ENCODE measurements around the gene UGT1A1. TPM values are rescaled to one million over a fixed set of nuclear protein-coding genes. Genes with fewer than 3 reads are reported as not detected.
"Not testable (repeated sequence)": the region's sequence is repeated elsewhere in the genome, so short reads cannot be mapped to it uniquely, and the experiment has no call there.

The UGT1A1 gene
- not detected for polyA plus RNA-seq

GRCh38 chr2:233760043-233760442 is at the start of gene UGT1A1:
Gene UGT1A1 (plus strand): TSS chr2:233760270. CDS start chr2:233760288, 18 bp downstream.
- DNase-seq = no peak
- Mint-ChIP-seq H3K27ac (no peak within 1 kb of the TSS), H3K27me3 (ENCODE audit: low read depth in 3 of 3) (peaks cover 0 to 6% (median 4%) of the 10 kb centered on the region in 3 donors), H3K36me3 (no peaks in the 10 kb centered on the region), H3K4me3 (no peak within 1 kb of the TSS), H3K9me3 (no peaks in the 10 kb centered on the region), H3K4me1 (no peaks in the 10 kb centered on the region)

- Mint-ChIP-seq H3K4me1 (no peaks in the 10 kb centered on the region), H3K27me3 (ENCODE audit: low read depth in 3 of 3) (peaks cover 0 to 19% (median 2%) of the 10 kb centered on the region in 3 donors), H3K9me3 (peaks cover 0 to 2% (median 0%) of the 10 kb centered on the region in 6 donors), H3K4me3 (no peak overlapping the region), H3K36me3 (no peaks in the 10 kb centered on the region), H3K27ac (no peak overlapping the region)
- DNase-seq = peak; percentile 41 to 48 (median 46)
Measured at GRCh38 chr2:233711312-233712008, 48.6 kb upstream of the UGT1A1 start.

- no peaks in the 10 kb centered on the region for H3K4me1 Mint-ChIP-seq
- DNase-seq = no peak
- no peaks in the 10 kb centered on the region for H3K36me3 Mint-ChIP-seq
- H3K4me3 Mint-ChIP-seq = no peak within 1 kb of the TSS
- H3K27me3 Mint-ChIP-seq (ENCODE audit: low read depth in 3 of 3) = peaks cover 0 to 15% (median 2%) of the 10 kb centered on the region in 3 donors
- no peak within 1 kb of the TSS for H3K27ac Mint-ChIP-seq
- peaks cover 0 to 2% (median 0%) of the 10 kb centered on the region in 6 donors for H3K9me3 Mint-ChIP-seq
Measured at GRCh38 chr2:233712611-233713261, 47.3 kb upstream of the UGT1A1 start, which contains the start of gene UGT1A5. Gene UGT1A5 (plus strand): TSS chr2:233712907. CDS start chr2:233712992, 85 bp downstream.

GRCh38 chr2:233713262-233713615 is 46.8 kb upstream of the UGT1A1 start:
- Mint-ChIP-seq H3K9me3 (peaks cover 0 to 2% (median 0%) of the 10 kb centered on the region in 6 donors), H3K4me1 (no peaks in the 10 kb centered on the region), H3K4me3 (no peak overlapping the region), H3K27me3 (ENCODE audit: low read depth in 3 of 3) (peaks cover 0 to 15% (median 4%) of the 10 kb centered on the region in 3 donors), H3K27ac (no peak overlapping the region), H3K36me3 (no peaks in the 10 kb centered on the region)
- DNase-seq = no peak

- Mint-ChIP-seq H3K27me3 (ENCODE audit: low read depth in 3 of 3) (peaks cover 1 to 13% (median 7%) of the 10 kb centered on the region in 3 donors), H3K36me3 (no peaks in the 10 kb centered on the region), H3K9me3 (peaks cover 0 to 4% (median 0%) of the 10 kb centered on the region in 6 donors), H3K4me3 (no peak overlapping the region), H3K4me1 (no peaks in the 10 kb centered on the region), H3K27ac (no peak overlapping the region)
- no peak for DNase-seq
Measured at GRCh38 chr2:233714121-233714520, 45.9 kb upstream of the UGT1A1 start.

- Mint-ChIP-seq H3K27me3 (ENCODE audit: low read depth in 3 of 3) (peaks cover 1 to 8% (median 4%) of the 10 kb centered on the region in 3 donors), H3K4me3 (no peak within 1 kb of the TSS), H3K36me3 (no peaks in the 10 kb centered on the region), H3K9me3 (peaks cover 0 to 2% (median 0%) of the 10 kb centered on the region in 6 donors), H3K4me1 (no peaks in the 10 kb centered on the region), H3K27ac (no peak within 1 kb of the TSS)
- DNase-seq = no peak
Measured at GRCh38 chr2:233718552-233718951, 41.5 kb upstream of the UGT1A1 start, which contains the start of gene UGT1A4. Gene UGT1A4 (plus strand): TSS chr2:233718736. CDS start chr2:233718821, 85 bp downstream.

GRCh38 chr2:233728723-233729301 is 31.3 kb upstream of the UGT1A1 start, which contains the start of gene UGT1A3:
Gene UGT1A3 (plus strand): TSS chr2:233729042. CDS start chr2:233729127, 85 bp downstream.
- Mint-ChIP-seq H3K4me3 (no peak within 1 kb of the TSS), H3K4me1 (no peaks in the 10 kb centered on the region), H3K27ac (no peak within 1 kb of the TSS), H3K36me3 (no peaks in the 10 kb centered on the region), H3K9me3 (no peaks in the 10 kb centered on the region), H3K27me3 (ENCODE audit: low read depth in 3 of 3) (peaks cover 2 to 15% (median 8%) of the 10 kb centered on the region in 3 donors)
- DNase-seq = no peak

GRCh38 chr2:233736868-233737653 is 23.0 kb upstream of the UGT1A1 start:
- peaks cover 3 to 28% (median 11%) of the 10 kb centered on the region in 3 donors for H3K27me3 Mint-ChIP-seq (ENCODE audit: low read depth in 3 of 3)
- not testable (repeated sequence) for H3K27ac Mint-ChIP-seq, H3K36me3 Mint-ChIP-seq, DNase-seq, H3K9me3 Mint-ChIP-seq, H3K4me3 Mint-ChIP-seq, H3K4me1 Mint-ChIP-seq

- Mint-ChIP-seq H3K4me3 (no peak overlapping the region), H3K36me3 (no peaks in the 10 kb centered on the region), H3K27ac (no peak overlapping the region), H3K9me3 (no peaks in the 10 kb centered on the region), H3K27me3 (ENCODE audit: low read depth in 3 of 3) (peaks cover 3 to 8% (median 5%) of the 10 kb centered on the region in 3 donors), H3K4me1 (no peaks in the 10 kb centered on the region)
- DNase-seq = no peak
Measured at GRCh38 chr2:233740870-233741269, 19.2 kb upstream of the UGT1A1 start.

- Mint-ChIP-seq H3K9me3 (no peaks in the 10 kb centered on the region), H3K36me3 (no peaks in the 10 kb centered on the region), H3K27ac (no peak overlapping the region), H3K4me1 (no peaks in the 10 kb centered on the region), H3K4me3 (no peak overlapping the region), H3K27me3 (ENCODE audit: low read depth in 3 of 3) (peaks cover 3 to 5% (median 4%) of the 10 kb centered on the region in 3 donors)
- DNase-seq = no peak
Measured at GRCh38 chr2:233743464-233744259, 16.4 kb upstream of the UGT1A1 start.

GRCh38 chr2:233745073-233745755 is 14.9 kb upstream of the UGT1A1 start:
- no peak overlapping the region for H3K4me3 Mint-ChIP-seq
- H3K36me3 Mint-ChIP-seq = no peaks in the 10 kb centered on the region
- peaks cover 0 to 5% (median under 1%) of the 10 kb centered on the region in 6 donors for H3K9me3 Mint-ChIP-seq
- H3K27ac Mint-ChIP-seq = no peak overlapping the region
- H3K4me1 Mint-ChIP-seq = no peaks in the 10 kb centered on the region
- H3K27me3 Mint-ChIP-seq (ENCODE audit: low read depth in 3 of 3) = peaks cover 0 to 7% (median 4%) of the 10 kb centered on the region in 3 donors
- no peak for DNase-seq

- H3K27me3 Mint-ChIP-seq (ENCODE audit: low read depth in 3 of 3); H3K36me3 Mint-ChIP-seq; DNase-seq; H3K4me1 Mint-ChIP-seq; H3K27ac Mint-ChIP-seq; H3K9me3 Mint-ChIP-seq; H3K4me3 Mint-ChIP-seq: not testable (repeated sequence)
Measured at GRCh38 chr2:233745838-233746237, 14.2 kb upstream of the UGT1A1 start.

Data from immature natural killer cell (primary cell).